HUDEP-2 (cell line): ENCODE data around the gene UBR1.
A peak's percentile ranks its signal among the peaks of the same experiment; 100 is the strongest.
"Not testable (repeated sequence)": the region's sequence is repeated elsewhere in the genome, so short reads cannot be mapped to it uniquely, and the experiment has no call there.

Experiments used
- DNase-seq, 76 experiments: peaks; one replicate each; lab custom pipeline; 2025; ENCODE audit not compliant: unreplicated experiment in 76 of 76; lab: John Stamatoyannopoulos, UW

Gene UBR1

GRCh38 chr15:42984493-42985034 is 121.3 kb downstream of the UBR1 start:
- no peak for DNase-seq

DNA sequence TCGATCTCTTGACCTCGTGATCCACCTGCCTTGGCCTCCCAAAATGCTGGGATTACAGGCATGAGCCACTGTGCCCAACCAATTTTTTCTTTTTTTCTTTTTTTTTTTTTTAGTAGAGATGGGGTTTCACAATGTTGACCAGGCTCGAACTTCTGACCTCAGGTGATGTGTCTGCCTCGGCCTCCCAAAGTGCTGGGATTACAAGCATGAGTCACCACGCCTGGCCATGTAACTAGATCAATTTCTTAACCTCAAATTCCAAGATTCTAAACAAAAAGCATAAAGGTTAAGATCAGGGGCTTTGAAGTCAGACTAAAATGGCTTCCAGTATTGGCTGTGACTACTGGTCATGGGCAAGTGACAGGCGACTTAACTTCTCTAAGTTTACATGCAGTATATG is 126.7 kb downstream of the UBR1 start:
- DNase-seq = not testable (repeated sequence)

DNA sequence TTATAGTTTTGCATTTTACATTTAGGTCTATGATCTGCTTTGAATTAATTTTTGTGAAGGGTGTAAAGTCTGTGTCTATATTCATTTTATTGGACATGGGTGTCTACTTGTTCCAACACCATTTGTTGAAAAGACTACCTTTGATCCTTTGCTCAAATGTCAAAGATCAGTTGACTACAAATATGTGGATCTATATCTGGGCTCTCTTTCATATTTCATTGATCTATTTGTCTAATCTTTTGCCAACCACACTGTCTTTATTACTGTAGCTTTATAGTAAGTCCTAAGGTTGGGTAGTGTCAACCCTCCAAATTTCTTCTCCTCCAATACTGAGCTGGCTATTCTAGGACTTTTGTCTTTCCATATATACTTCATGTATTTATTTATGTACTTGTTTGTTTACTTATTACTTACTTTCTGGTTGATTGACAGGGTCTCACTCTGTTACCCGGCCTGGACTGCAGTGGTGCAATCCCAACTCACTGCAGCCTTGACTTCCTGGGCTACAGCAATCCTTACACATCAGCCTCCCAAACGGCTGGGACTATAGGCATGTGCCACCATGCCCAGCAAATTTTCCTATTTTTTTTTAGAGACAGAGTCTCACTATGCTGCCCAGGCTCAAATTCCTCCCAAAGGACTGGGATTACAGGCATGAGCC is 131.5 kb downstream of the UBR1 start:
- DNase-seq = no peak

- DNase-seq = no peak
These were observed 132.7 kb downstream of the UBR1 start for GRCh38 chr15:42973114-42973513.

GRCh38 chr15:42971830-42972229 is 134.0 kb downstream of the UBR1 start:
- DNase-seq = no peak

DNA sequence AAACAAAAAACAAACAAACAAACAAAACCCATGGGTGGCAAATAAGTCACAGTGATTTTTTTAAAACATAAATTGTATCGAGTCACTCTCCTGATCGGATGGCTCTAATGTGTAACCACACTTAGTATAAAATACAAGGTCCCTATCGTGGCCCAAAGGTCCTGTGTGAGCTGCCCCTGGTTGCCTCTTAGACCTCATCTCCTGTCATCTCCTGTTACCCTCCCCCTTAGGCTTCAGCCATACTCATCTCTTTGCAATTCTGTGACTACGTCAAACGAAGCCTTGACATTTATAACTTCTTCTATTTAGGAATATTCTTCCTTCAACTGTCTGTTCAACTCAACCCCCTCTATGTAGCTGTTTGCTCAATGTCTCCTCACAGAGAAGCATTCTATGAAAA is 141.4 kb downstream of the UBR1 start:
- no peak for DNase-seq

- no peak for DNase-seq
These were observed 150.3 kb downstream of the UBR1 start for GRCh38 chr15:42955518-42955917.

GRCh38 chr15:42954291-42954690 is 151.5 kb downstream of the UBR1 start:
- no peak for DNase-seq

GRCh38 chr15:42948898-42949297 is 156.9 kb downstream of the UBR1 start:
- not testable (repeated sequence) for DNase-seq

GRCh38 chr15:42940527-42940926 is 165.3 kb downstream of the UBR1 start:
- no peak for DNase-seq

DNA sequence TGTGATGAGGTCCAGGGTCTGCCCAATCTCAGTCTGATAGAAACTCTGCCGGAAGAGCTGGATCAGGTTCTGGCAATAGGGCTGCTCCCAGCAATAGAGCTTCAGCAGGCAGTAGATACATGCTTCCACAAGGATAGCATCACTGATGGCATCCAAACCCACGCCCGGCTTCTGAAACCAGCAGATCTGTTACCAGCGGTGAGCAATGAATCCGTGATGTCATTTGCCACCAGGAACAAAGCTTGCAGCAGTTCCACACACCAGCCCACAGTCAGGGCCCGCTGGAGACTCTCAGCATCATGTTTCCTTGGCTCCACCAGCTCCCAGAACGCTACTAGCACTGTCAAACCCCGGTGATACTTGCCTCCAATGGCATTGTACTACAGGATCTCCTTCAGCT is 166.0 kb downstream of the UBR1 start:
- no peak for DNase-seq

DNA sequence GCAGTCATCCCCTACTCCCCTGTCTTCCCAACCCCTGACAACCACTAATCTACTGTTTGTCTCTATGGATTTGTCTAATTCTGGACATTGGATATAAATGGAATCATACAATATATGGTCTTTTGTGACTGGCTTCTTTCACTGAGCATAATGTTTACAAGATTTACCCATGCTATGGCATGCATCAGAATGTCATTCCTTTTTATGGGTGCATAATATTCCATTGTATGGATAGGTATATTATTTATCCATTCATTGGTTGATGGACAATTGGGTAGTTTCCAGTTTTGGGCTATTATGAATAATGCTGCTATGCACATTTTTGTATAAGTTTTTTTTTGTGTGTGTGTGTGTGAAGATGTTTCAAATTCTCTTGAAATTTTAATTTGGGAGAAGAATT is 168.7 kb downstream of the UBR1 start:
- no peak for DNase-seq

DNA sequence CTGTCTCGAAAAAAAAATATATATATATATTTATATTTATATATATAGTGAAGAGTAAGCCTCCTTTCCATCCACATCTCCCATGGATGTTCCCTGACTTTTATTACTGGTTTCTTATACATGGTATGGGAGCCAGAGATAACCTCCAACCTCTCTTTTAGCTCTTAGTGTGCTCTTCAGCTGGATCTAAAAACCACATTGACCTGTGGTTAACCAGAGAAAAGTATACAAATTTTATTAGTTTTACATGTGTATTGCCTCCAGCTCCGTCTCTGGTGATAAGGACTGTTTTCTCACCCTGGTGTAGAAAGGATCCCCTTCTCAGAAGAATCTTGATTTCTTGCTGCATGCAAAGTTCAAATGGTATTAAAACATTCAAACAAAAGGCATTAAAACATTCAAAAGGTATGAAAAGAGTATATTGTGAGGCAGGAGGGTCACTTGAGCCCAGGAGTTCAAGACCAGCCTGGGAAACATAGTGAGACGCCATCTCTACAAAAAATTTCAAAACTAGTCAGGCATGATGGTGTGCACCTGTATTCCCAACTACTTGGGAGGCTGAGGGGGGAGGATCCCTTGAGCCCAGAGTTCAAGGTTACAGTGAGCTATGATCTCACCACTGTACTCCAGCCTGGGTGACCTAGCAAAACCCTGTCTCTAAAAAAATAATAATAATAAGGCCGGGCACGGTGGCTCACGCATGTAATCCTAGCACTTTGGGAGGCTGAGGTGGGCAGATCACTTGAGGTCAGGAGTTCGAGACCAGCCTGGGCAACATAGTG is 171.8 kb downstream of the UBR1 start:
- no peak for DNase-seq

- DNase-seq = no peak
These were observed 172.9 kb downstream of the UBR1 start for GRCh38 chr15:42932833-42933515.

DNA sequence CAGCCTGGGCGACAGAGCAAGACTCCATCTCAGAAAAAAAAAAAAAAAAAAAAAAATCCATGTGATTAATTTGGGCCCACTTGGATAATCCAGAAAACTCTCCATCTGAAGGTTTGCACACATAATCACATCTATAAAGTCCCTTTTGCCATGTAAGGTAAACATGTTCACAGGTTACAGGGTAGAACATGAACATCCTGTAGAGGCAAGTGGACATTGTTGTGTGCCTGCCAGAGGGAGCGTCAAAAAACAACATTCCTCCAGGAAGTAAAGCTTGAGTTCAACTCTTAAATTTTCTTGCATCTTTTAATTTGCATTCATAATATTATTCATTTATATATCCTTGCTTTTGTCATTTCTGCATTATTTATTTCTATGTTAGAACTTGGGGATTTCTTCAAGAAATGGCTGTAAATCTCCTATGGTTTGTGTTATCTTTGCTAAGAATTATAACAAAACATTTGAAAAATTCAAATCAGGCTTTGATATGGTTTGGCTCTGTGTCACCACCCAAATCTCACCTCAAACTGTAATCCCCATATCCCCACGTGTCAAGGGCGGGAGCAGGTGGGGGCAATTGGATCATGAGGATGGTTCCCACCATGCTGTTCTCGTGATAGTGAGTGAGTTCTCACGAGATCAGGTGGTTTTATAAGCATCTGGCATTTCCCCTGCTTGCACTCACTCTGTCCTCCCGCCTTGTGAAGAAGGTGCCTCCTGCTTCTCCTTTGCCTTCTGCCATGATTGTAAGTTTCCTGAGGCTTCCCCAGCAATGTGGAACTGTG is 173.9 kb downstream of the UBR1 start:
- DNase-seq = no peak

DNA sequence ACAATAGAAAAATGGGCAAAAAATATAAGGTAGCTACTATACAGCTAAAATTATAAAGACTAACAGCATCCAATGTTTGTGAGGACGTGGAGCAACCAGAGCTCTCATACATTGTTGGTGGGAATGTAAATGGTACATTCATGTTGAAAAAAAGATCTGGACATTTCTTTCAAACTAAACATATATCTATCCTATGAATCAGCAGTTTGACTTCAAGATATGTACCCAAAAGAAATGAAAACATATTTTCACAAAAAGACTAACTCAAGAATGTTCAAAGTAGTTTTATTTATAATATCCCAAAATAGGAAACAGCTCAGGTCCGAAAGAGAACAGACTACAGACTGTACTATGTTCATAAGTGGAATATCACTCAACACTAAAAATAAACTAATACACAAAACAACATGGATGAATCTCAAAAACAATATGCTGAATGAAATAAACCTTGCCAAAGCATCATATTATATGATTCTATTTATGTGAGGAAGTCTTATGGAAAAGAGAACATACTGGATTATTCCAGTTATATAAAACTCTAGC is 176.5 kb downstream of the UBR1 start:
- no peak for DNase-seq

- peak in 4 of 76 experiments; percentile 25 to 64 (median 40) for DNase-seq
These were observed 184.5 kb downstream of the UBR1 start for GRCh38 chr15:42921342-42921731.

DNA sequence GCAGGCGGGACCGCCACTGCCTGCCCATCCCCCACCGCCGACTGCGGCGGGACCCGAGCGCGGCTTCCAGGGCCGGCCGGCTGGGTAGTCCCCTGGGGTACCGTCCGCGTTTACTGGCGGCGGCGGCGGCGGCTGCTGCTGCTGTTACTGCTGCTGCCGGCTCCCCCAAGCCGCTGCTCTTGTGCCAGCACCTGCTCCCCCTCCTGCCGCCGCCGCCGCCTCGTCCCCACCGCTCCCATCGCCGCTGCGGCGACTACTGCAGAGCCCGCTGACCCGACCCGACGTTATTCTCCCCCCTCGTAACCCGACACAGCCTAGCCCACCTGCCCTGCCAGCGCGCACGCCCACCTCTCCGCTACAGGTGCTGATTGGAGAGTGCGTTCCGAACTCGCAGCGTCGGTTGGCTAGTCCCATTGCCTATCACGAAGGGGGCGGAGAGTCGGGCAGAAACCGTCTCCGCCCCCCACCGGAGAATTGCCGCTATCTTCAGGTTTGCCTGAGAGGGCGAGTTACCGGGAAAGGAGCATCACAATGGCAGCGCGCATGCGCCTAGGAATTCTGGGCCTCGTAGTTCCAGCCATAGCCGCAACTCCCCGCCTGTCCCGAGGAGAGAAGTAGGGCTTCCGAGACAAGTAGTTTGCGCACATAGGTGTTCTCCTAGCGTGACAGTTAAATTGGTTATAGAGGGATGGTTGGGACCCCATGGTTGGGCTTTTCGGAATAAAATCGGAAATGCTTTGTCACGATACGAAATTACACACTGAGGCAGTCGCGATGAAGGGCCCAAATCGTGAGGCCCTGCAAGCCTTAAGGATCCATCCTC is 185.1 kb downstream of the UBR1 start, which contains the start of gene TTBK2:
Gene TTBK2, minus strand, starts transcription at position 260 of the 823 bp plus-strand sequence. CDS start 42,161 bp downstream, outside the sequence.
- DNase-seq = peak; percentile 39 to 99 (median 97)

GRCh38 chr15:42919799-42920518 is 185.9 kb downstream of the UBR1 start:
- DNase-seq = peak in 9 of 76 experiments; percentile 4 to 29 (median 13)
